ENCODE results near the gene USP17L18.
"Not testable (repeated sequence)": the region's sequence is repeated elsewhere in the genome, so short reads cannot be mapped to it uniquely, and the experiment has no call there.

DNA sequence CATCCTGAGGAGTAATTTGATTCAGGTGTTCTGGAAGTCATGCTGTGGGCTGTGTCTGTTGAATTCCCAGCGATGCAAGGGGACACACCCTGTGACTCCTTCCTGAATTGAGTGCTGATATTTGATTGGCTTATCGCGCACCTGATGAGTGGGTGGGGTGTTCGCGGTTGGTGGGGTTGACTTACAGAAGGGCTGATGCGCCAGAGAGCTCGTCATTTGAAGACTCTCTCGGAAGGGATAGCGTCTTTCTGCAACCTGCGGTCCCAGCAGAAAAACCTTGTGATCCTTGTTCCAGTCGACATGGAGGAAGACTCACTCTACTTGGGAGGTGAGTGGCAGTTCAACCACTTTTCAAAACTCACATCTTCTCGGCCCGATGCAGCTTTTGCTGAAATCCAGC, 4.6 kb downstream of the USP17L18 start, which contains the start of gene USP17L19:
- TF ChIP-seq, protein P1, sequence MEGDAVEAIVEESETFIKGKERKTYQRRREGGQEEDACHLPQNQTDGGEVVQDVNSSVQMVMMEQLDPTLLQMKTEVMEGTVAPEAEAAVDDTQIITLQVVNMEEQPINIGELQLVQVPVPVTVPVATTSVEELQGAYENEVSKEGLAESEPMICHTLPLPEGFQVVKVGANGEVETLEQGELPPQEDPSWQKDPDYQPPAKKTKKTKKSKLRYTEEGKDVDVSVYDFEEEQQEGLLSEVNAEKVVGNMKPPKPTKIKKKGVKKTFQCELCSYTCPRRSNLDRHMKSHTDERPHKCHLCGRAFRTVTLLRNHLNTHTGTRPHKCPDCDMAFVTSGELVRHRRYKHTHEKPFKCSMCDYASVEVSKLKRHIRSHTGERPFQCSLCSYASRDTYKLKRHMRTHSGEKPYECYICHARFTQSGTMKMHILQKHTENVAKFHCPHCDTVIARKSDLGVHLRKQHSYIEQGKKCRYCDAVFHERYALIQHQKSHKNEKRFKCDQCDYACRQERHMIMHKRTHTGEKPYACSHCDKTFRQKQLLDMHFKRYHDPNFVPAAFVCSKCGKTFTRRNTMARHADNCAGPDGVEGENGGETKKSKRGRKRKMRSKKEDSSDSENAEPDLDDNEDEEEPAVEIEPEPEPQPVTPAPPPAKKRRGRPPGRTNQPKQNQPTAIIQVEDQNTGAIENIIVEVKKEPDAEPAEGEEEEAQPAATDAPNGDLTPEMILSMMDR (IDR thresholded peaks at IDR 0.05) = not testable (repeated sequence)
- not testable (repeated sequence) for TF ChIP-seq EZH2, EZH2phosphoT487 (IDR thresholded peaks at IDR 0.05)

Measured in neural progenitor cell (in vitro differentiated cells).